NCI-H510A (cell line): ENCODE results near the gene CAMKMT.
"Not testable (repeated sequence)": the region's sequence is repeated elsewhere in the genome, so short reads cannot be mapped to it uniquely, and the experiment has no call there.

ENCODE experiments used
- DNase-seq: peaks from one replicate; lab custom pipeline; 2025; lab: John Stamatoyannopoulos, UW

The CAMKMT gene

DNA sequence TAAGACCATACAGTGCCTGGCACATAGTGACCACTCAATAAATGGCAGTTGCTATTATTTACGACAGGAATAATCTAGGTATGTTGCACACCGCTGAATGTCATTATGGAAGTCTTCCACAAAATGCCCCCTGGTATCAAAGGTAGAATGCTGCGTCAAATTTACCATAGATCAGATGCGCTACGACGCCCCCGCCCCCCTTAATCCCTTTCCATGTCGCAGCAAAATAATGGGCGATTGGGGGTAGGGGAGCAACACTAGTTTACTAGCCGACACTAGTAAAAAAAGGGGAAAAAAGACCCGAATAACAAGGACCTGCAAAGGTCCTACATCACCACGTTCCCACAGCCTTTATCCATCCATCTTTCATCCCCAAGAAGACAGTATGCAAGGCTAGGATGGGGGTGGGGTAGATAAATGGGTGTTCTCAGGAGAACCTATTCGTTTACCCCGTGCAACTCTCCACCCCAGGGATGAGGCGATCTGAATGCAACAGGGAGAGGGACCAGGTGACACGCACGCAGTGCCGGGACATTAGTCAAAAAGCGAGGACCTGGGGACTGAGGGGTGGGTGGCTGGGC, 908 bp upstream of the CAMKMT start:
- DNase-seq: no peak

GRCh38 chr2:44362207-44363015, 664 bp downstream of the CAMKMT start:
- DNase-seq: no peak

DNA sequence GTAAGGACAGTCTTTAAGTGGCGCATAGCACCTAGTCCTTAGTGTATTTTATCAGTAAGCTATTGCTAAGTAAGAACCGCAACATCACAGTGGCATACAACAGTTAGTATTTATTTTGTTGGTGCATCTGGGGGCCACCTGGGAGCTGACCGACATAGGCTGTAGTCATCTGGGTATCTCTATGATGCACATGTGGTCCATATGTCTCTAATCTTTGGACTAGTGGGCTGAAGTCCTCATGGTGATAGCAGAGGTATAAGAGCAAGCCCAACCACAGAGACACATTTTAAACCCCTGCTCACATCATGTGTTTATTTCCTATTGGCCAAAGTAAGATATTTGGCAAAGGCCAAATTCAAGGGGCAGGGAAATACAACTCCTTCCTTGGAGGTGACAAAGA, 2.9 kb downstream of the CAMKMT start:
- no peak for DNase-seq

GRCh38 chr2:44367591-44367990, 5.8 kb downstream of the CAMKMT start:
- no peak for DNase-seq

GRCh38 chr2:44369392-44369791, 7.6 kb downstream of the CAMKMT start:
- no peak for DNase-seq

GRCh38 chr2:44371445-44371844, 9.7 kb downstream of the CAMKMT start:
- DNase-seq: no peak

DNA sequence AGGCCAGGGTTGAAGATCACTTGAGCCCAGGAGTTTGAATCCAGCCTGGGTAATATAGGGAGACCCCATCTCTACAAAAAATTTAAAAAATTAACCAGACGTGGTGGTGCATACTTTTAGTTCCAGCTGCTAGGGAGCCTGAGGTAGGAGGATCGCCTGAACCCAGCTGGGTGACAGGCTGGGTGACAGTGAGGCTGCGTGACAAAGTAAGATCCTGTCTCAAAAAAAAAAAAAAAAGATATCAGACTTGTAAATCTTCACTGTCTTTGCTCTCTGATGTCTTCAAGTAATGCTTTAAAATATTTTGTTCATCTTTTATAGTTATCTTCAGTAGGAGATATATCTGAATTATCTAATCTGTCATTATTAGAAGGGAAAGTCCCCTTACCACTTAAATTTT, 10.5 kb downstream of the CAMKMT start:
- DNase-seq: no peak

DNA sequence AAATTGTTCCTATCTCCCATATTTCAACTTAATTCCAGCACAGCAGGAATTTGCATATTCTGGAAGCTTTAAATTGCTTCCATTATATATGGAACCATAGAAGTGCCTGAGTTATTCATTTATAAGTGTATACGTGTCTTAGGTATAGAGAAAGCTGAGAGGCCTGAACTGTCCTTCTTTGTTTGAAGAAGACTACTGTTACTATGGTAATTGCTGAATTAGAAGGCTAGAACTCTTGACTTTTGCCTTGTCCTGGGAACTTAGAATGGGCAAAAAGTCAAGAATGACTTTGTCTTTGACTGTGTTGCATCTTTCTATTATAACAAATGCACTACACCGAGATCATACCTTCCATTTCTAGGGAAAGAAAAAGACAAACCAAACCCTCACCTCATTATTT, 15.7 kb downstream of the CAMKMT start:
- DNase-seq: no peak

DNA sequence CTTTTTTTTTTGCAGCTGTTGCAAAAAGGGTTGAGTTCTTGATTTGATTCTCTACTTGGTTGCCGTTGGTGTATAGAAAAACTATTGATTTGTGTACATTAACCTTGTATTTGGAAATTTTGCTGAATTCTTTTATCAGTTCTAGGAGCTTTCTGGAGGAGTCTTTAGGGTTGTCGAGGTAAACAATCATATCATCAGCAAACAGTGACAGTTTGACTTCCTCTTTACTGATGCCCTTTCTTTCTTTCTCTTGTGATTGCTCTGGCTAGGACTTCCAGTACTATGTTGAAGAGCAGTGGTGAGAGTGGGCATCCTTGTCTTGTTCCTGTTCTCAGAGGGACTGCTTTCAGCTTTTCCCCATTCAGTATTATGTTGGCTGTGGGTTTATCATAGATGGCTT, 23.5 kb downstream of the CAMKMT start:
- not testable (repeated sequence) for DNase-seq

DNA sequence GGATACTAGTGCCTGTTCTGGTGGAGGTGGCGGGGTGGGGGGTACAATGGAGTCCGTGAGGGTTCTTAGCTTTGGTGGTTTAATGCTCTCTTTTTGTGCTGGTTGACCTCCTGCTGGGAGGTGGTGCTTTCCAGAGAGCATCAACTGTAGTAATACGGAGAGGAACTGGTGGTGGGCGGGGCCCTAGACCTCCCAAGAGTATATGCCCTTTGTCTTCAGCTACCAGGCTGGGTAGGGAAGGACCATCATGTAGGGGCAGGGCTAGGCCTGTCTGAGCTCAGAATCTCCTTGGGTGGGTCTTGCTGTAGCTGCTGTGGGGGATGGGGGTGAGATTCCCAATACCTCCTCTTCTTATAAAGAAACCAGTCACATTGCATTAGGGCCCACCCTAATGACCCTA, 27.1 kb downstream of the CAMKMT start:
- no peak for DNase-seq

GRCh38 chr2:44389895-44390294, 28.1 kb downstream of the CAMKMT start:
- no peak for DNase-seq

GRCh38 chr2:44392338-44392943, 30.7 kb downstream of the CAMKMT start:
- DNase-seq: no peak

GRCh38 chr2:44397447-44398175, 35.9 kb downstream of the CAMKMT start:
- no peak for DNase-seq

DNA sequence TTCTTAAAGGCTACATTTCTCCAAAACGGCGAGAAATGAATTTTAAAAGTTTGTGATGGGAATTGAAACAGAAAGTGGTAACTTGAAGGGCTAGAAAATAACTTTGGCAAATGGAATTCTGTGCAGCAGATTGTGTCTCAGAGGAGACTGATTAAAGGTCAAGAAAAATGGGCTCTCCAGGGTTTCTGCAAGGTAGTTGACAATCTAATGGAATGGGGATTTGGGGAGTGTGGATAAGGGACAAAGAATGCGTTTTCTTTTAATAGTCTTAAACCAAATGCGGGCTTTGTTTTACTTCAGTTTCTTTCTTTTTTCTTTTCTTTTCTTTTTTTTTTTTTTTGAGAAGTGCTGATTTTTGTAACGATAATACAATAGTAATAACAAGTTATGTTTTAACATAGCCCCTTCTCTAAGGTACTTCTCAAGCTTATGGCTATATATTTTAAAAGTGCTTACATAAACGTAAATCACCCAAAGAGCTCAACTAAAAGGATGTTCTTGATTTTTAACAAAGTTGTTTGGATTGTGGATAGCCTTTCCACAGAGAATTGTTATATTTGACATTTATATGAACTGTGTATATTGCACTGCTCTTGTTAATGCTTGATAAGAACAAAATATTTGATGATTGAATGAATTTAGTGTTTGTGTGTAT, 36.6 kb downstream of the CAMKMT start:
- no peak for DNase-seq

GRCh38 chr2:44420725-44421124, 59.0 kb downstream of the CAMKMT start:
- DNase-seq: no peak

DNA sequence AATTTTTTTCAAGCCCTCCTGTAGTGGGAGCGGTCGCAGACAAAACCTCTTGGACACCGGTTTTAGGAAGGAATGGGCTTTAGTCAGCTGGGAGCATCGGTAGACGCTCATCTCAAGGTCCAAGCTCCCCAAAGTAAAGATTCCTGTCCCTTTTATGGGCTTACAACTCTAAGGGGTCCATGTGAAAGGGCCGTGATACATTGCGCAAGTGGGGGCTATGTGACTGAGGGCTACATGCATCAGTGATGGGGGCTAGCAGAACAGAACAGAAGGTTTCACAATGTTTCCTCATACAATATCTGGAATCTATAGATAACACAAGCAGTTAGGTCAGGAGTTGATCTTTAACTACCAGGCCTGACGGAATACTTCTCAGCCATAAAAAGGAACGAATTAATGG, 62.5 kb downstream of the CAMKMT start:
- DNase-seq: no peak

DNA sequence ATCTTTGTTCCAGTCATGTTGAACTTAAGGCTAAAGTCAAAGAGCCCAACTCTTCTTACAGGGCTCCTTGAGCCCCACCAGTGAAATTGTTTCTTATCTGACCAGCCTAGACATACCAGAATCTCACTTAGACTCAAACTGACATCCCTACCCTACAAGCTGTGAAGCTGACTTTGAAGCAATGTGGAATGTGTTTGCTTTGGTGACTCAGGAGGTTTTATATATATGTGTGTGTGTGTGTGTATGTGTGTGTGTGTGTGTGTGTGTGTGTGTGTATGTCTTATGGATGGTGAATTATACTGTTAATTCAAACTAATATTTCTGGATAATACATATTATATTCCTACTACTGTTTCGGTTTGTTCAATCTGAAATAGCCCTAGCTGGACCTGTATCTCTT, 67.3 kb downstream of the CAMKMT start:
- DNase-seq: no peak

- DNase-seq: no peak
Observed at GRCh38 chr2:44430342-44430741, 68.6 kb downstream of the CAMKMT start.

DNA sequence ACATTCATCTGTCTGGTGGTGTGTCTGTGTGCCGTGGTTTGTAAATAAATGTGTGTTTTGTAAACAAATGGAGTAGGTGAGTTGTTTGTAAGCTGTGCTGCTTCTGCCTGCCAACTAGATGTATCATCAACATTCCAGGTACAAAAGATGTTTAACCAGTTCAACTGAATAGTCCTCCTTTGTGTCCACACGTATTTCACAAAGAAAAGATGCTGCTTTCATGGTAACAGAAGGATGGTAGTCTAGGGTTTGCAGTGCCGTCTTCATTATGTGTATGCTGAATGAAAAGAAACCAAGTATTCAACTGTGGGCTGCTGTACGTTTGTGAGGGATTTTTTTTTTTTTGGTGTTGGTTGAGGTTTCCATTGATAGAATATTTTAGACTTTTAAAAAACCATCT, 72.1 kb downstream of the CAMKMT start:
- DNase-seq: no peak

- no peak for DNase-seq
Observed at GRCh38 chr2:44441200-44441599, 79.5 kb downstream of the CAMKMT start.

DNA sequence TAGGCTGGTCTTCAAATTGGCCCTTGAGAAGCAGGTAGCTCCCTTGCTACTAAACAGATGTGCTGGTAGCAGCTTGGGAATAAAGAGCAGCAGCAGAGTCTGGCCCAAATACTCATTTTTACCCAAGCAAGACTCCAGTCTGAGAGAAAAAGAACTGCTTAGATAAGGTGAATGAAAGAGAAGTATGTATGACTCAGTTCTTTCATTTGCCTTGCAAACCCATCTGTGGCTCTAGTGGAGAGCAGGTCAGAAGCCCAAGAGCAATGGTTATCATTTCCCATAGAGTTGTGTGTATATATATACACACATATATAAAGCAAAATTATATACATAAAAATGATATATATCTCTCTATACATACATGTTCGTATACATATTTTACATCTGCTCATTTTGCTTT, 80.3 kb downstream of the CAMKMT start:
- no peak for DNase-seq

DNA sequence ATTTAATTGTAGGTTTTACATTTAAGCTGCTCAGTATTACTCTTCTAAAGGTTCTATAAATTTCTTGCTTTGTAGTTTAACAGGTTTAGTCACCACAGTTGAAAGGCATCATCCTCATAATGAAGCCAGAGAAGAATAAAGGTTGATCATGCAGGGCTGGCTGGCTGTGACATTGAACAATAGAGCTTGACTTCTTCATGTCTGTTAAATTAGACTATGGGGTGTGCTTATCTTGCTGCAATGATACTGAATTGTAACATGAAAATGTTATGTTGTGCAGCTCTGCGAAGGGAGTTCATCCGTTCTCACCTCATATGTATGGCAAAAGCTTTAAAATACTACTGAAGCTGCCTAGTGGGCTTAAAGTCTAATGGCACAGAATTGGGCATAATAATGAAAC, 81.8 kb downstream of the CAMKMT start:
- DNase-seq: no peak
